ENCODE measurements around the gene SPOPL.
A peak's percentile ranks its signal among the peaks of the same experiment; 100 is the strongest.
"Not testable (repeated sequence)": the region's sequence is repeated elsewhere in the genome, so short reads cannot be mapped to it uniquely, and the experiment has no call there.

Gene SPOPL

GRCh38 chr2:138495384-138495783 lies 6.2 kb upstream of the SPOPL start:
- no peak for DNase-seq

- DNase-seq: peak; percentile 17
These were observed 5.4 kb upstream of the SPOPL start for GRCh38 chr2:138496096-138496651.

- no peak for DNase-seq
These were observed 4.3 kb upstream of the SPOPL start for GRCh38 chr2:138497294-138497693.

GRCh38 chr2:138499684-138500083 lies 1.9 kb upstream of the SPOPL start:
- DNase-seq: no peak

- DNase-seq: no peak
These were observed 762 bp upstream of the SPOPL start for GRCh38 chr2:138500592-138501424.

- DNase-seq: peak; percentile 14
These were observed 901 bp downstream of the SPOPL start for GRCh38 chr2:138502255-138503086.

- DNase-seq: no peak
These were observed 1.5 kb downstream of the SPOPL start for GRCh38 chr2:138503087-138503442.

GRCh38 chr2:138503652-138504051 lies 2.1 kb downstream of the SPOPL start:
- no peak for DNase-seq

- DNase-seq: no peak
These were observed 2.5 kb downstream of the SPOPL start for GRCh38 chr2:138504092-138504491.

GRCh38 chr2:138504546-138505235 lies 3.1 kb downstream of the SPOPL start:
- no peak for DNase-seq

GRCh38 chr2:138507267-138507666 lies 5.7 kb downstream of the SPOPL start:
- peak; percentile 66 for DNase-seq

- no peak for DNase-seq
These were observed 8.7 kb downstream of the SPOPL start for GRCh38 chr2:138510319-138510718.

GRCh38 chr2:138512672-138513071 lies 11.1 kb downstream of the SPOPL start:
- no peak for DNase-seq

- DNase-seq: no peak
These were observed 12.6 kb downstream of the SPOPL start for GRCh38 chr2:138514173-138514572.

GRCh38 chr2:138515092-138515491 lies 13.5 kb downstream of the SPOPL start:
- no peak for DNase-seq

- DNase-seq: no peak
These were observed 14.6 kb downstream of the SPOPL start for GRCh38 chr2:138516030-138516704.

GRCh38 chr2:138518860-138519259 lies 17.3 kb downstream of the SPOPL start:
- no peak for DNase-seq

GRCh38 chr2:138521821-138522220 lies 20.3 kb downstream of the SPOPL start:
- no peak for DNase-seq

- no peak for DNase-seq
These were observed 21.0 kb downstream of the SPOPL start for GRCh38 chr2:138522556-138522955.

- DNase-seq: not testable (repeated sequence)
These were observed 21.6 kb downstream of the SPOPL start for GRCh38 chr2:138523018-138523672.

GRCh38 chr2:138523673-138524042 lies 22.1 kb downstream of the SPOPL start:
- not testable (repeated sequence) for DNase-seq

GRCh38 chr2:138524353-138524752 lies 22.8 kb downstream of the SPOPL start:
- not testable (repeated sequence) for DNase-seq
